OCI-LY1 (cell line): Measurements from ENCODE around the gene MRFAP1.
A peak's percentile ranks its signal among the peaks of the same experiment; 100 is the strongest.
"Not testable (repeated sequence)": the region's sequence is repeated elsewhere in the genome, so short reads cannot be mapped to it uniquely, and the experiment has no call there.

Experiments
- H2AFZ ChIP-seq: fragments of 200-600 bp; sonication (generic), shearing (Covaris generic); 2 replicates; pipeline ENCODE4 v1.6.0; 2014; ENCODE audit warnings: antibody characterized with exemption, mild to moderate bottlenecking, low read length
- H3F3A ChIP-seq: fragments of 200-600 bp; sonication (generic), shearing (Covaris generic); 2 replicates; pipeline ENCODE4 v1.6.0; 2014; ENCODE audit warnings: mild to moderate bottlenecking, antibody characterized with exemption, low read length, moderate library complexity; ENCODE audit not compliant: insufficient read depth
- H3K27ac ChIP-seq: fragments of 200-600 bp; sonication (generic); 2 replicates; pipeline ENCODE4 v1.5.1; 2014; ENCODE audit warnings: low read length, mixed run types, mild to moderate bottlenecking, low read depth; ENCODE audit not compliant: poor library complexity, severe bottlenecking
- H3K27me3 ChIP-seq: fragments of 200-600 bp; sonication (generic); 2 replicates; pipeline ENCODE4 v1.6.0; 2014; ENCODE audit warnings: antibody characterized with exemption, mild to moderate bottlenecking, low read length, moderate library complexity; ENCODE audit not compliant: insufficient read depth
- H3K36me3 ChIP-seq: fragments of 200-600 bp; sonication (generic); 2 replicates; pipeline ENCODE4 v1.6.1; 2014; ENCODE audit warnings: mild to moderate bottlenecking, antibody characterized with exemption, low read length, moderate library complexity, mixed read lengths; ENCODE audit not compliant: insufficient read depth
- H3K4me1 ChIP-seq: fragments of 200-600 bp; sonication (generic); 2 replicates; pipeline ENCODE4 v1.5.1; 2014; ENCODE audit warnings: mild to moderate bottlenecking, low read length, moderate library complexity; ENCODE audit not compliant: insufficient read depth, severe bottlenecking
- H3K4me2 ChIP-seq: fragments of 200-600 bp; sonication (generic), shearing (Covaris generic); 2 replicates; pipeline ENCODE4 v1.6.1; 2014; ENCODE audit warnings: low read length
- H3K4me3 ChIP-seq: fragments of 200-600 bp; sonication (generic); 2 replicates; pipeline ENCODE4 v1.5.1; 2014; ENCODE audit warnings: low read length, low read depth, mild to moderate bottlenecking, mixed read lengths; ENCODE audit not compliant: poor library complexity, severe bottlenecking
- H3K79me2 ChIP-seq: fragments of 200-600 bp; shearing (Covaris generic); 2 replicates; pipeline ENCODE4 v1.6.1; 2016; ENCODE audit warnings: mixed run types, low read length, mixed read lengths; ENCODE audit not compliant: insufficient read depth
- H3K9ac ChIP-seq: fragments of 200-600 bp; sonication (generic), shearing (Covaris generic); 2 replicates; pipeline ENCODE4 v1.6.1; 2014; ENCODE audit warnings: mild to moderate bottlenecking, low read length, mixed read lengths
- H3K9me2 ChIP-seq: fragments of 200-600 bp; sonication (generic), shearing (Covaris generic); 2 replicates; pipeline ENCODE4 v1.6.1; 2014; ENCODE audit warnings: low read depth, mild to moderate bottlenecking, low read length, mixed read lengths
- H3K9me3 ChIP-seq: fragments of 200-600 bp; shearing (Covaris generic); 2 replicates; pipeline ENCODE4 v1.6.1; 2014; ENCODE audit warnings: low read length, mixed read lengths
- H4K20me1 ChIP-seq: fragments of 200-600 bp; sonication (generic), shearing (Covaris generic); 2 replicates; pipeline ENCODE4 v1.6.0; 2016; ENCODE audit warnings: mild to moderate bottlenecking, low read length; ENCODE audit not compliant: insufficient read depth
- CTCF ChIP-seq: fragments of 200-600 bp; sonication (generic), shearing (Covaris generic); IDR thresholded peaks from 2 replicates; pipeline ENCODE4 v1.5.1; 2017; ENCODE audit warnings: mild to moderate bottlenecking, antibody characterized with exemption, low read length, moderate library complexity, mixed read lengths
- EZH2 ChIP-seq: fragments of 200-600 bp; sonication (generic), shearing (Covaris generic); IDR thresholded peaks from 2 replicates; pipeline ENCODE4 v1.8.0; 2017; ENCODE audit warnings: borderline replicate concordance, mixed run types, mild to moderate bottlenecking, antibody characterized with exemption, low read length, moderate library complexity, mixed read lengths

MRFAP1 gene

GRCh38 chr4:6671648-6672047 is 31.2 kb downstream of the MRFAP1 start:
- Histone ChIP-seq H3F3A (no peaks in the 10 kb centered on the region), H3K27me3 (no peaks in the 10 kb centered on the region), H3K79me2 (peaks cover 11% of the 10 kb centered on the region), H3K36me3 (peaks cover 17% of the 10 kb centered on the region), H2AFZ (no peak overlapping the region), H3K4me3 (no peak overlapping the region), H3K9ac (no peak overlapping the region), H3K27ac (no peak overlapping the region), H3K4me1 (peaks cover 26% of the 10 kb centered on the region), H3K4me2 (no peak overlapping the region), H3K9me3 (no peaks in the 10 kb centered on the region), H3K9me2 (no peaks in the 10 kb centered on the region), H4K20me1 (no peaks in the 10 kb centered on the region)
- no peak for TF ChIP-seq CTCF
- no peak for TF ChIP-seq EZH2

GRCh38 chr4:6672131-6672530 is 31.6 kb downstream of the MRFAP1 start:
- Histone ChIP-seq H3K9ac (no peak overlapping the region), H3K4me3 (no peak overlapping the region), H3K27me3 (no peaks in the 10 kb centered on the region), H3K27ac (no peak overlapping the region), H3K4me1 (peaks cover 31% of the 10 kb centered on the region), H2AFZ (no peak overlapping the region), H3F3A (no peaks in the 10 kb centered on the region), H3K79me2 (peaks cover 11% of the 10 kb centered on the region), H3K9me2 (no peaks in the 10 kb centered on the region), H3K36me3 (peaks cover 17% of the 10 kb centered on the region), H4K20me1 (no peaks in the 10 kb centered on the region), H3K4me2 (no peak overlapping the region), H3K9me3 (no peaks in the 10 kb centered on the region)
- TF ChIP-seq CTCF (no peak), EZH2 (no peak)

GRCh38 chr4:6672541-6673190 is 32.2 kb downstream of the MRFAP1 start:
- not testable (repeated sequence) for H3K4me2 ChIP-seq, H2AFZ ChIP-seq, H3K27ac ChIP-seq, H3F3A ChIP-seq, H3K9ac ChIP-seq, H3K4me3 ChIP-seq, H3K27me3 ChIP-seq, H4K20me1 ChIP-seq, H3K9me3 ChIP-seq, H3K9me2 ChIP-seq
- Histone ChIP-seq H3K4me1 (peaks cover 31% of the 10 kb centered on the region), H3K36me3 (peaks cover 17% of the 10 kb centered on the region), H3K79me2 (peaks cover 11% of the 10 kb centered on the region)

- H3K4me3 ChIP-seq = peak overlapping the region; percentile 65
- H4K20me1 ChIP-seq, H3K9me2 ChIP-seq, H3F3A ChIP-seq, H2AFZ ChIP-seq, H3K9me3 ChIP-seq, H3K27me3 ChIP-seq: not testable (repeated sequence)
- peak overlapping the region; percentile 83 for H3K4me2 ChIP-seq
- H3K27ac ChIP-seq = peak overlapping the region; percentile 86
- H3K79me2 ChIP-seq = peaks cover 11% of the 10 kb centered on the region
- H3K4me1 ChIP-seq = peaks cover 31% of the 10 kb centered on the region
- peaks cover 17% of the 10 kb centered on the region for H3K36me3 ChIP-seq
- H3K9ac ChIP-seq = peak overlapping the region; percentile 60; the same call in 1 of the 2 replicates
Observed at GRCh38 chr4:6673191-6673659, 32.7 kb downstream of the MRFAP1 start.
